ES-I3 (cell line): ENCODE measurements around the gene RIPK3.
"Not testable (repeated sequence)": the region's sequence is repeated elsewhere in the genome, so short reads cannot be mapped to it uniquely, and the experiment has no call there.

Experiments used
- H3K36me3 ChIP-seq: 2 replicates; pipeline ENCODE4 v1.6.1; 2013; ENCODE audit warnings: mild to moderate bottlenecking, low read length, control low read depth, moderate library complexity; ENCODE audit not compliant: insufficient read depth
- H3K4me1 ChIP-seq: 2 replicates; pipeline ENCODE4 v1.6.1; 2013; ENCODE audit warnings: mild to moderate bottlenecking, control low read depth, low read length; ENCODE audit not compliant: insufficient read depth
- H3K9ac ChIP-seq: 2 replicates; pipeline ENCODE4 v1.6.1; 2013; ENCODE audit warnings: low read depth, mild to moderate bottlenecking, low read length, moderate library complexity
- H3K9me3 ChIP-seq: 2 replicates; pipeline ENCODE4 v1.6.1; 2013; ENCODE audit warnings: mild to moderate bottlenecking, low read length, moderate library complexity; ENCODE audit not compliant: control insufficient read depth, insufficient read depth

Gene RIPK3

GRCh38 chr14:24365600-24366412 lies 26.0 kb upstream of the RIPK3 start:
- H3K9me3 ChIP-seq, result no peaks in the 10 kb centered on the region
- H3K9ac ChIP-seq, result peak overlapping the region; percentile 63; the same call in 1 of the 2 replicates
- no peaks in the 10 kb centered on the region for H3K4me1 ChIP-seq
- no peaks in the 10 kb centered on the region for H3K36me3 ChIP-seq

DNA sequence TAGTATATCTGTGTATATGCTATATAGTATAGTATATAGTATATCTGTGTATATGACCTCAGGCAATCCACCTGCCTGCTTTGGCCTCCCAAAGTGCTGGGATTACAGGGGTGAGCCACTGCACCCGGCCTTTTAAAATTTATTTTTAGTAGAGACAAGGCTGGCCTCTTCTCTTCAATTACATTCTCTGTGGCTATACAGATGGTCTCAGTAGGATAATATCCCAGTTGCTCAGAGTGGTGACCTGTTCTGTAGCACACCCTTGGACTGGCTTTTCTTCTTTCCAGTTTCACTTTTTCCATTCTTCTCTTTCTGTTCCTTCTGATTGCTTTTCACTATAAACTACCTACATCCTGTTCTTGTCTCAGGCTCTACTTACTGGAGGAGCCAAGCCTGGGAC lies 25.1 kb upstream of the RIPK3 start:
- Histone ChIP-seq H3K36me3 (no peaks in the 10 kb centered on the region), H3K9ac (no peak overlapping the region), H3K4me1 (no peaks in the 10 kb centered on the region), H3K9me3 (no peaks in the 10 kb centered on the region)

GRCh38 chr14:24363401-24363800 lies 23.6 kb upstream of the RIPK3 start:
- Histone ChIP-seq H3K9ac (no peak overlapping the region), H3K4me1 (no peaks in the 10 kb centered on the region), H3K36me3 (no peaks in the 10 kb centered on the region), H3K9me3 (no peaks in the 10 kb centered on the region)

GRCh38 chr14:24362241-24362960 lies 22.6 kb upstream of the RIPK3 start:
- H3K9ac ChIP-seq, result no peak overlapping the region
- H3K4me1 ChIP-seq, result no peaks in the 10 kb centered on the region
- no peaks in the 10 kb centered on the region for H3K9me3 ChIP-seq
- H3K36me3 ChIP-seq, result no peaks in the 10 kb centered on the region

GRCh38 chr14:24361326-24361725 lies 21.5 kb upstream of the RIPK3 start:
- Histone ChIP-seq H3K9ac (no peak overlapping the region), H3K36me3 (no peaks in the 10 kb centered on the region), H3K9me3 (no peaks in the 10 kb centered on the region)

DNA sequence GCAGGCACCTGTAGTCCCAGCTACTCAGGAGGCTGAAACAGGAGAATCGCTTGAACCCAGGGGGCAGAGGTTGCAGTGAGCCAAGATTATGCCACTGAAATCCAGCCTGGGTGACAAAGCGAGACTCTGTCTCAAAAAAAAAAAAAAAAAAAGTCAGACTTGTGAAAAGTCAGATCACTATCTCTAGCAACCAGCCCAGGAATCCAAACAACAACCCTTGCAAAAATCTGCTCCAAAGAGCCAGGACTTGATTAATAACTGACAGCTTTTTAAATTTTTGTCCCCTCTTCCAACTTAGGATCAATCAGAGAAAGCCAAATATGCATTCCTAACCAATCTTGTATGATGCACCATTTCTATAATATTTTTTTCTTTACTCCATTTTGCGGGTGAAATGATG lies 20.5 kb upstream of the RIPK3 start:
- Histone ChIP-seq H3K9ac (no peak overlapping the region), H3K9me3 (no peaks in the 10 kb centered on the region), H3K36me3 (no peaks in the 10 kb centered on the region), H3K4me1 (no peaks in the 10 kb centered on the region)

More at GRCh38 chr14:24361326-24361725, 21.5 kb upstream of the RIPK3 start:
- no peaks in the 10 kb centered on the region for H3K4me1 ChIP-seq

- H3K9me3 ChIP-seq, result no peaks in the 10 kb centered on the region
- H3K9ac ChIP-seq, result no peak overlapping the region
- no peaks in the 10 kb centered on the region for H3K4me1 ChIP-seq
- no peaks in the 10 kb centered on the region for H3K36me3 ChIP-seq
Observed at GRCh38 chr14:24356208-24356607, 16.4 kb upstream of the RIPK3 start.

- no peak overlapping the region for H3K9ac ChIP-seq
- H3K9me3 ChIP-seq, result no peaks in the 10 kb centered on the region
- no peaks in the 10 kb centered on the region for H3K36me3 ChIP-seq
- no peaks in the 10 kb centered on the region for H3K4me1 ChIP-seq
Observed at GRCh38 chr14:24355009-24355408, 15.2 kb upstream of the RIPK3 start.

- H3K4me1 ChIP-seq, H3K36me3 ChIP-seq, H3K9ac ChIP-seq, H3K9me3 ChIP-seq: not testable (repeated sequence)
Observed at GRCh38 chr14:24354482-24354825, 14.7 kb upstream of the RIPK3 start.

- H3K9ac ChIP-seq, result no peak overlapping the region
- no peaks in the 10 kb centered on the region for H3K36me3 ChIP-seq
- no peaks in the 10 kb centered on the region for H3K9me3 ChIP-seq
- no peaks in the 10 kb centered on the region for H3K4me1 ChIP-seq
Observed at GRCh38 chr14:24353559-24354481, 14.0 kb upstream of the RIPK3 start.

DNA sequence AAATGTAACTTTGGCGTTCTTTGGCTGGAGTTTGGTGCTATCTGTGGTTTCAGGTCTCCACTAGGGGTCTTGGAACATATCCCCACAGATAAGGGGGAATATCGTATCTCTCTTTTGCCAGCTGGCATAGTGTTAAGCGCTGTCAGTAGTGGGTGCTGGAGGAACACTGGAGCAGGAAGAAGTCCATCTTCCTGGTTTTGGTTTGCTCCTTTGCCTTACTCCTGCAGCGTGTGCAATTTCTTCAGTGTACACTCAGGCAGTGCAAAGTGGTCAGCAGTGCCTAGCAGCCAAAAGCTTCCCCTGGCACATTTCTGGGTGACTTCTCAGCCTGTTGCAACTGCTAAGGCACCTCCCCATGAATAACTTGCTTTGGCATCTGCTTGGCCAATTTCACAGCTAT lies 11.7 kb upstream of the RIPK3 start:
- Histone ChIP-seq H3K4me1 (no peaks in the 10 kb centered on the region), H3K9me3 (no peaks in the 10 kb centered on the region), H3K9ac (no peak overlapping the region), H3K36me3 (no peaks in the 10 kb centered on the region)

GRCh38 chr14:24349742-24350141 lies 10.0 kb upstream of the RIPK3 start:
- Histone ChIP-seq H3K9me3 (no peaks in the 10 kb centered on the region), H3K9ac (no peak overlapping the region), H3K4me1 (no peaks in the 10 kb centered on the region), H3K36me3 (no peaks in the 10 kb centered on the region)

GRCh38 chr14:24348186-24348585 lies 8.4 kb upstream of the RIPK3 start:
- H3K4me1 ChIP-seq, result no peaks in the 10 kb centered on the region
- no peak overlapping the region for H3K9ac ChIP-seq
- no peaks in the 10 kb centered on the region for H3K36me3 ChIP-seq
- no peaks in the 10 kb centered on the region for H3K9me3 ChIP-seq

- H3K4me1 ChIP-seq, result no peaks in the 10 kb centered on the region
- H3K9ac ChIP-seq, result no peak overlapping the region
- no peaks in the 10 kb centered on the region for H3K36me3 ChIP-seq
- H3K9me3 ChIP-seq, result no peaks in the 10 kb centered on the region
Observed at GRCh38 chr14:24347134-24347533, 7.3 kb upstream of the RIPK3 start.
